ENCODE data around the gene CCHCR1.
"Not testable (repeated sequence)": the region's sequence is repeated elsewhere in the genome, so short reads cannot be mapped to it uniquely, and the experiment has no call there.

Gene CCHCR1, protein sequence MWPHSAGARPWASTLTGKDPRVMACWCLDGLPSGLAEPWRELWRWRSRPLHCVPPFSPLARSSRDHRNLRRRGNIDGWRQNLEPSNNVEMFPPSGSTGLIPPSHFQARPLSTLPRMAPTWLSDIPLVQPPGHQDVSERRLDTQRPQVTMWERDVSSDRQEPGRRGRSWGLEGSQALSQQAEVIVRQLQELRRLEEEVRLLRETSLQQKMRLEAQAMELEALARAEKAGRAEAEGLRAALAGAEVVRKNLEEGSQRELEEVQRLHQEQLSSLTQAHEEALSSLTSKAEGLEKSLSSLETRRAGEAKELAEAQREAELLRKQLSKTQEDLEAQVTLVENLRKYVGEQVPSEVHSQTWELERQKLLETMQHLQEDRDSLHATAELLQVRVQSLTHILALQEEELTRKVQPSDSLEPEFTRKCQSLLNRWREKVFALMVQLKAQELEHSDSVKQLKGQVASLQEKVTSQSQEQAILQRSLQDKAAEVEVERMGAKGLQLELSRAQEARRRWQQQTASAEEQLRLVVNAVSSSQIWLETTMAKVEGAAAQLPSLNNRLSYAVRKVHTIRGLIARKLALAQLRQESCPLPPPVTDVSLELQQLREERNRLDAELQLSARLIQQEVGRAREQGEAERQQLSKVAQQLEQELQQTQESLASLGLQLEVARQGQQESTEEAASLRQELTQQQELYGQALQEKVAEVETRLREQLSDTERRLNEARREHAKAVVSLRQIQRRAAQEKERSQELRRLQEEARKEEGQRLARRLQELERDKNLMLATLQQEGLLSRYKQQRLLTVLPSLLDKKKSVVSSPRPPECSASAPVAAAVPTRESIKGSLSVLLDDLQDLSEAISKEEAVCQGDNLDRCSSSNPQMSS

DNA sequence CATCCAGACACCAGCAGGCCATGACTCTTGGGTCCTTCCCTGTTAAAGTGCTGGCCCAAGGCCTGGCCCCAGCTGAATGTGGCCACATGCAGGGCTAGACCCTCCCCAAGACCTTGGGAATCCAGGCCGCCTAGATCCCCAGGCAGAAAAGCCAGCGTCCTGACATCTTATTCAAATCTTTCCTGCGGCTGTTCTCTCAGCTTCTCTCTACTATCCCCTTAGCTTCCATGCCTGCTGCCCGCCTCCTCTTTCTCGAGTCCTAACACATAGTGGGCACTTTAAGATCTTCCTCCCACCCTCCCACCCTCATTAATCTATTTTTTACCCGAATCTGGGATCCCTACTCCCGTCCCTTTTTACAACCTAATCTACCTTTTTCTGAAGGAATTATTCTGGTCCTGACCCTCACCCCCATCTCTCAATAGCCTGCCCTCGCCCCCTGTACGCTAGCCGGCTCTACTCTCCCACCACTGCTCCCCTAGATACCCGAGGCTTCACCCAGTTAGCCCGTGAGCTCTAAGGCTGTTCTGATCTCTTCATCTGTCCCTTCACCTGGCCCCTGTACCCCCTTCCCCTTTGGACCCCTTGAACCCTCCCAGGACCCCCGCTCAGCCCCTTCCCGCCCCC is at the start of gene CCHCR1:
Gene CCHCR1 (minus strand): TSS at position 290 of the 627 bp plus-strand sequence. CDS start 202 bp downstream, at position 88.
- DNase-seq: no peak

DNA sequence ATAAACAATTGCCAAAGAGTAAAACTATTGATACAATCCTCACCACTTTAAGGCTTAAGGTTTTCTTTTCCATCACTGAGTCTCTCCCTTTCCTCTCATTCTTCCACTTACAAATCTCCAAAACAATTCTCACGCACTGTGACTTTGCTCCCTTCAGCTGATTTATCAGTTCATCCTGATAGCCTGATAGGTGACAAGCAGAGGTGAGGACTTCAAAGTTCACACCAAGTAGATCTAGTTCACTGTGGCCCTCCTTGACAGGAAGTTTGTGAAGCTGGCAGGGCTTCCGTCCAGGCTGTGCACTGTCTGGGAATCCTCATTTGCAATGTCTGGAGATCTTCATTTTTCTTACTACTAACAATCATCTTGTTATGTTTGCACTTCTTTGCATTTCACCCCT is 48.0 kb upstream of the CCHCR1 start:
- DNase-seq: no peak

DNA sequence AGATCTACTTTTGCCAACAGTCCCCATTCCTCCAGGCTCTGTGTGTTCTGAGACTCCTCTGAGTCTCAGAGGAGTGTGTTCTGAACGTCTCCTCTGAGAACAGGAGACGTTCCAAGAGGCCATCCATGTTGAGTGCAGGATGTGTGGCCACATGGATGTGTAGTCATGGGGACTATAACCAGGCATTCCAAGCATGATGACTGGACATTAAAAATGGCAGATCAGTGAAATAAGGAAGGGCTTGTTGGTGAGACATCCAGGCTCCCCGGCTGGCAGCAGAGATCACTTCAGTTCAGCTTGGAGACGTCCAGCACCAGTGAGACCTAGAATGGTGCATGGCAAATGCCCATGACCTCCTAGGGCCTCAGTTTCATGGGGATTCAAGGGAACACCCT is 47.1 kb upstream of the CCHCR1 start:
- DNase-seq: peak; percentile 37

DNA sequence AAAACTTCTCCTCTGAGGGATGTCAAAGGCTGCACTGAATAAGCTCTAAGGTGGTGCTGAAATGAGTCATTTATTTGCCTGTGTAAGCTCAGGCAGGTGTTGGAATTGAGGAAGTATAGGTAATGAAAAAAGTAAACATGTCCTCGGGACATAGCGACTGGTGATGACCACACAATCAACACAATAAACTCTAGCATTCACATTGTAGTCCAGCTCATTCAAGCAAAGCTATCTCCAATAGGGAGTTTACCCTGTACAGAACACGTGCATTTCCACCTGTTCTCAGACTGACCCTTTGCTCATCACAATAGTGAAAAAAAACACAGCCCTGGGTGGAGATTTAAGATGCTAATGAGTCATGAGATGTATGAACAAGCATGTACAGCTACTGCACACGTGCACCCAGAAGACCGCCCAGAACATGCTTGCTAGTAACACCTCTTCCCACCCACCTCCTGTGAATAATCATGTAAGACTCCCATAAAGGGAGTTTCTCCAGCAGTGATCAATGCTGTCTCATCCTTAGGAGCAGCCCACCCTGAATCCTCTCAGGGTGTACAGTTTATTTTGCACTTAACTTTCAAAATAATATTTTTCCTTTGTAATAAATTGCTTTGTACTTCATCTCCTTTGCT is 45.9 kb upstream of the CCHCR1 start:
- DNase-seq: peak; percentile 84

DNA sequence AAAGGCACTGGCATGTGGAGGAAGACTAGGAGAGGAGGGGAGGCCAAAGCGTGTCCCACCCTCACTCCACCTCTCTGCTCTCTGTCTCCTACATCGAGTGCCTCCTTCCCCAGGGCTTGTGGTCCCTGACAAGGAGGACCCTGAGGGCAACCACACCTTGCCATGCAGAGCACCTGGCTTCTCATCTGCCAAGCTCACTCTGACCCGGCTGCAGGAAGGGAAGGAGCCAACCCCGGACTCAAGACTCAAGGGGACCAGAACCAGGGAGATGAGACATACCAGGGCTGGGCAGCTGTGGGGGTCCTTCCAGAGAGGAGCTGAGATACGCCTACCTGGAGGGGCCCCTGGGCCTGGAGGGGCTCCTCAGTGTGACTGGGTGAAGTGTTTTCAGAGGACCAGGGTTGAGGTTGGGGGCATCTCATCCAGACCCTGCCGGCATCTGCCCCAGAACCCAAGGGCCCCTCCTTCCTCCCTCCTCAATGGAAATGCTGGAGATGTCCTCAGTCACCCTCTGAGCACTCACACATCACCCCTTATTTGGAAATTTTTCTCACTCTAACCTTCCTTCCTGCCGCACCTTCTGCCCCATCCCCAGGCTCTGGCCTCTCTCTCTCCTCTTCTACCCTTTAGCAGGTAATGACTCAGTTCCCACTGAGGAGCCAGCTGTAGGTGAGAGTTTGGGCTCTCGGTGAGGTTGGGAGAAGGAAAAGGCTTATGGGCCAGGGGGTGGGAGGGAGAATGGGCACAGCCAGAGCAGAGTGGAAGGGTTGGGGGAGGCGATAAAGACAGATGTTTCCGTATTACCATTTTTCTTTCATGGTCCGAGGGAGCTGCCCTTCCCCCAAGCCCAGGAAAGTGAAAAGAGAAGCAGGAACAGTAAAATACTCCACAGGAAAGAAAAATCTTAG is 44.9 kb upstream of the CCHCR1 start:
- no peak for DNase-seq

DNA sequence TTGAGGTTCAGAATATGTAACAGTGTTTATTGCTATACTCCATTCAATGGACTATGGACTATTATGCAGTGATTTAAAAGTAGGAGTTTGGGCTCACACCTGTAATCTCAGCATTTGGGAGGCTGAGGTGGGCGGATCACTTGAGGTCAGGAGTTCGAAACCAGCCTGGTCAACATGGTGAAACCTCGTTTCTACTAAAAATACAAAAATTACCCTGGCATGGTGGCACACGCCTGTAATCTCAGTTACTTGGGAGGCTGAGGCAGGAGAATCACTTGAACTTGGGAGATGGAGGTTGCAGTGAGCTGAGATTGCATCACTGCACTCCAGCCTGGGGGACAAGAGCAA is 41.5 kb upstream of the CCHCR1 start:
- not testable (repeated sequence) for DNase-seq

DNA sequence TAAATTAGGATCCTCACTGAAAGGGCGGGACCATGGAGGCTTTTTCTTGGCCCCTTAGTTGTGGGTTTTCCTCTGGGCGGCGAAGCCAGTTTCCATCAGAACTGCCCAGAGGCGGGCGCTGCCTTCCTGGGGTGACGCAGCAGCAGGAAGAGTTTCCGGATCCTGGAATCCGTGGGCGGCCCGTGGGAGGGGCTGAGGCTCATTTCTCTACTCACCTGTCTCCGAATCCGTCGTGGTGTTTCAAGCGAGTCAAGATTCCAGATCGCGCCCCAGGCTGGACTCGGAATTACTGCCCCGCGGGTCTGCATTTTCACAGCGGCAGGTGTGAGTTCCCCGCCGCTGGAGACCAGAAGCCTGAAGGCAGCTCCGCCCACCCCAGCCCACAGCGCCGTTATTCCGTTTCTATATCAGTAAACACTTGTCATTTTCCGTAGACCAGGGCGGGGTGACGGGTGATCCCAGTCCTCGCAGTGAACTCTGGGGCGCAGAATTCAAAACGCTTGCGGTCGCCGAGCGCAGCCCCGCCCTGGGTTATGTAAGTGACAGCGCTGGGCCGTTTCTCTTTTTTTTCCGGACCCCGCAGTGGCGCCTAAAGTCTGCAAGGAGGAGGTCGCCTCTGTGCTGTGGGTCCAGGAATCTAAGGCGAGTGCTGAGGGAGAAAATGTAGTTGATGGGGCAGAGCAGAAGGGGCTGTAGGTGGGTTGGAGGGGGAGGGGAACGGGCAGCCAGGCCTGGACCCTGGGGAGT is 40.1 kb upstream of the CCHCR1 start:
- peak; percentile 88 for DNase-seq

DNA sequence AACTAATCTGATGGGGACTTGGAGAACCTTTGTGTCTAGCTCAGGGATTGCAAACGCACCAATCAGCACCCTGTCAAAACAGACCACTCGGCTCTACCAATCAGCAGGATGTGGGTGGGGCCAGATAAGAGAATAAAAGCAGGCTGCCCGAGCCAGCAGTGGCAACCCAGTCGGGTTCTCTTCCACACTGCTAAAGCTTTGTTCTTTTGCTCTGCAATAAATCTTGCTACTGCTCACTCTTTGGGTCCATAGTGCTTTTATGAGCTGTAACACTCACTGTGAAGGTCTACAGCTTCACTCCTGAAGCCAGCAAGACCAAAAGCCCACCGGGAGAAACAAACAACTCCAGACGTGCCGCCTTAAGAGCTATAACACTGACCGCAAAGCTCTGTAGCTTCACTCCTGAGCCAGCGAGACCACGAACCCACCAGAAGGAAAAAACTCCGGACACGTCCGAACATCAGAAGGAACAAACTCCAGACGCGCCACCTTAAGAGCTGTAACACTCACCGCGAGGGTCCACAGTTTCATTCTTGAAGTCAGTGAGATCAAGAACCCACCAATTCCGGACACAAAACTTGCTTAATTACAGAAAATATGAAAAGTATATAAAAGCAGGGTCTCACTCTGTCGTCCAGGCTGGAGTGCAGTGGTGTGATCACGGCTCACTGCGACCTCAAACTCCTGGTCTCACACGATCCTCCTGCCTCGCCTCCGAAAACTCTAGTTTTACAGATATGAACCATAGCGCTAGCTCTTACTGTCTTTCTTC is 38.8 kb upstream of the CCHCR1 start:
- not testable (repeated sequence) for DNase-seq

DNA sequence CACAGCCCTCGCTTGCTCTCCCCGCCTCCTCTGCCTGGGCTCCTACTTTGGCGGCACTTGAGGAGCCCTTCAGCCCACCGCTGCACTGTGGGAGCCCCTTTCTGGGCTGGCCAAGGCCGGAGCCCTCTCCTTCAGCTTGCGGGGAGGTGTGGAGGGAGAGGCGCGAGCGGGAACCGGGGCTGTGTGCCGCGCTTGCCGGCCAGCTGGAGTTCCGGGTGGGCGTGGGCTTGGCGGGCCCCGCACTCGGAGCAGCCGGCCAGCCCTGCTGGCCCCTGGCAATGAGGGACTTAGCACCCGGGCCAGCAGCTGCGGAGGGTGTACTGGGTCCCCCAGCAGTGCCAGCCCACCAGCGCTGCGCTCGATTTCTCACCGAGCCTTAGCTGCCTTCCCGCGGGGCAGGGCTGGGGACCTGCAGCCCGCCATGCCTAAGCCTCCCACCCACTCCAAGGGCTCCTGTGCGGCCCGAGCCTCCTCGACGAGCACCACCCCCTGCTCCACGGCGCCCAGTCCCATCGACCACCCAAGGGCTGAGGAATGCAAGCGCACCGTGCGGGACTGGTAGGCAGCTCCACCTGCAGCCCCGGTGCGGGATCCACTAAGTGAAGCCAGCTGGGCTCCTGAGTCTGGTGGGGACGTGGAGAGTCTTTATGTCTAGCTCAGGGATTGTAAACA is 37.8 kb upstream of the CCHCR1 start:
- DNase-seq: not testable (repeated sequence)

DNA sequence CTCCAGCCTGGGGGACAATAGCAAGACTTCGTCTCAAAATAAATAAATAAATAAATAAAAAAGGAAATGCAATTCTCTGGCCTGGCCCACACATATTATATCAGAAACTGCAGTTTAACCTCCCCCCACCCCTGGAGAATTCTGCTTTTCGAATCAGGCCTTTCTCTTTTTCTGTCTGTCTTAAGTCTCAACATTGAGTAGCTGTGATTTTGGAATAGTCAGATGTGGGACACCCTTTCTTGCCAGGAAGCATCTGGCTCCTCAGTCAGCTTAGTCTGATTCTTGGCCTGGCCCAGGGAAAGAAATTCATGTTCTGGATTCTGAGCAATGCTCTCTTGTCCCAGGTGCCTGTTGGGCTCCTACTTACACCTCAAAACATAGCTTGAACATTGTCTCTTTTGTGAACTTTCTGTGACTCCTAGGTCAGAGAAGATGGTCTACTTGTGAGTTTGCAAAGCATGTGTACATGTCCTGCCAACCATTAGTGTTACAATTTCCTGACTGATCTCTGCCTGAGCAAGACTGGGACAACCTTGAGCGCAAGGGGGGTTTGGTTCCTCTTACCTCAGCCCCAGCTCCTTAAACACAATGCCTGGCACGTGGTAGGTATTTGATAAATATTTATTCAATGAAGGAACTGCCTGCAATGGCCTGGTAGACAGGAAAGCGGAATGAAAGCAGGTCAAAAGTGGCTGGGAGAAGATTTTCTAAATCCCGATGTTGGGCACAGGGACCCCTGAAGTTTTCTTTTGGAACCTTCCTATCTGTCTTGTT is 36.6 kb upstream of the CCHCR1 start:
- DNase-seq: no peak

DNA sequence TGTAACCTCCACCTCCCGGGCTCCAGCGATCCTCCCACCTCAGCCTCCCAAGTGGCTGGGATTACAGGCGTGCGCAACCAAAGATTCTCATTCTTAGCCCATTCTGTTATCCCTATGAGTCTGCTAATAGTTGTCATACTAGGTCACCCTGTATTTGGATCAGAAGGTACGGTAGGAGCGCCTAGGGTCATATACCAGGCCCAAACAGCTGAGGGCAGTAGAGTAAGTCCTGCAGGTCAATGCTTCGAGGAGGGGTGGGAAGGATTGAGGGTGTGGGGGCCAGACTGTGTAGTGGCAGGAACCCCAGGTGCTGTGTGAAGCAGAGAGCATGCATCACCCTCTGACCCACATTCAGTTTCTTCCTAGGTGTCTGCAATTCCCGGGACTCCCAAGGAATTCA is 35.6 kb upstream of the CCHCR1 start:
- DNase-seq: no peak

DNA sequence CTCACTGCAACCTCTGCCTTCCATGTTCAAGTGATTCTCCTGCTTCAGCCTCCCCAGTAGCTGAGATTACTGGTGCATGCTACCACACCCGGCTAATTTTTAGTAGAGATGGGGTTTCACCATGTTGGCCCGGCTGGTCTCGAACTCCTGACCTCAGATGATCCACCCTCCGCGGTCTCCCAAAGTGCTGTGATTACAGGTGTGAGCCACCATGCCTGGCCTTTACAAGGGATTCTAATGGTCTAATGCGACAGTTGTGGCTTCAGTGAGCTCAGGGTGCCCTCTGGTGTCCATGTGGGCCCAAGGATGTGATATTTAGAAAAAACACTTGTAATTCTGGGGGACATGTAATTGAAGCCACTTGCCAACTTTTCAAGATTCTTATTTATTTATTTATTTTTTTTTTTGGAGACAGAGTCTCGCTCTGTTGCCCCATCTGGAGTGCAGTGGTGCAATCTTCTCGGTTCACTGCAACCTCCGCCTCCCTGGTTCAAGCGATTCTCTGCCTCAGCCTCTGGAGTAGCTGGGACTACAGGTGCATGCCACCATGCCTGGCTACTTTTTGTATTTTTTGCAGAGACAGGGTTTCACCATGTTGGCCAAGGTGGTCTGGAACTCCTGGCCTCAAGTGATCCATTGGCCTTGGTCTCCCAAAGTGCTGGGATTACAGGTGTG is 35.0 kb upstream of the CCHCR1 start:
- DNase-seq: peak; percentile 73

DNA sequence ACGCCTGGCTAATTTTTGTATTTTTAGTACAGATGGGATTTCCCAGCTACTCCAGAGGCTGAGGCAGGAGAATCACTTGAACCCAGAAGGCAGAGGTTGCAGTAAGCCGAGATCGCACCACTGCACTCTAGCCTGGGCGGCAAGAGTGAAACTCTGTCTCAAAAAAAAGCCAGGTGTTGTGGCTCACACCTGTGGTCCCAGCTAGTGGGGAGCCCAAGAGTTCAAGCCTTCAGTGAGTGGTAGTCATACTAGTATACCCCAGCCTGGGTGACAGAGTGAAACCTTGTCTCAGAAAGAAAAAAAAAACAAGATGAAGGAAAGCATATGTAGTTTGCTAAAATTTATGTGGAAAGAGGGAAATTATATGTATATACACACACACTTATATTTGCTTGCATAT is 32.9 kb upstream of the CCHCR1 start:
- DNase-seq: no peak

DNA sequence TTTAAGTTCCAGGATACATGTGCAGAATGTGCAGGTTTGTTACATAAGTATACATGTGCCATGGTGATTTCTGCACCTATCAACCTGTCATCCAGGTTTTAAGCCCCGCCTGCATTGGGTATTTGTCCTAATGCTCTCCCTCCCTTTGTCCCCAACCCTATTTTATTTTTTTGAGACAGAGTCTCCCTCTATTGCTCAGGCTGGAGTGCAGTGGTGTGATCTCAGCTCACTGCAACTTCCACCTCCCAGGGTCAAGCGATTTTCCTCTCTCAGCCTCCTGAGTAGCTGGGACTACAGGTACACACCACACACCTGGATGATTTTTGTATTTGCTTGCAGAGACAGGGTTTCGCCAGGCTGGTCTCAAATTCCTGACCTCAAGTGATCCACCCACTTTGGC is 31.6 kb upstream of the CCHCR1 start:
- DNase-seq: not testable (repeated sequence)

DNA sequence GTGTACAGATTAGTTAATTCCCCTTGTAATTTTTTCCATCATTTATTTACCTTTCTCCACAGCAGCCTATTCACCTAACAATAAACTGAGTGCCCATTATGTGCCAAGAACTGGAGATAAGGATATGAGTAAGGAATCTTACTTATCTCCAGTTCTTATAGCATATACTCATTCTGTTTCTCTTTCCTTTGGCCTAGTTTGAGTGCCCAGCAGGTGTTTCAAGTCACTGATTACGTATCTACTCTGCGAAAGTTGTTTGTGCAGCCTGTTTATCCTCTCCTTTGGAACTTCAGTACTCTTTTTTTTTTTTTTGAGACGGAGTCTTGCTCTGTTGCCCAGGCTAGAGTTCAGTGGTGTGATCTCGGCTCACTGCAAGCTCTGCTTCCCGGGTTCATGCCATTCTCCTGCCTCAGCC is 30.2 kb upstream of the CCHCR1 start:
- no peak for DNase-seq

DNA sequence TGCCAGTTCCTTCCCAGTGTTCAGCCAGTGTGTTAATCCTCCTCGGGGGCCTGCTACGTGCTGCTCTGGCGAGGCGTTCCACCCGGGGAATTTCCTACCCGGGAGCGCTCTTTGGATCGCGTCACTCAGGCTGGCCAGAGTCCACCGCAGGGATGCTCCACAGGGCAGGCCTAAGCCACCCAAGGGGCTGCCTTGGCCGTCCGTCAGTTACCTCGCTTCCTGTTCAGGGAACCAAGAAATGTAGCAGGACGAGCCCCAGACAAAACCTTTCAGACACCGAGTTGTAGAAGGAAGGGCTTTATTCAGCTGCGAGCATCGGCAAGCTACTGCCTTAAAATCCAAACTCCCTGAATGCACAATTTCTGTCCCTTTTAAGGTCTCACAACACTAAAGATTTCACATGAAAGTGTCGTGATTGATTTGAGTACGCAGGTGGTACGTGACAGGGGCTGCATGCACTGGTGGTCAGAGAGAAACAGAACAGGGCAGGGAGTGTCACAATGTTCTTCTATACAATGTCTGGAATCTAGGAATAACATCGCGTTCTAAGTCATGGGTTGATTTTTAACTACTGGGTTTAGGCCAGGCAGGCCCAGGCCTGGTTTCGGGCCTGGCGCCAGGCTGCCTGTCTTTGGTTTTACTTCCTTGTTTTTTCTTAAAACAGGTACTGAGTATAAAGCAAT is 28.6 kb upstream of the CCHCR1 start:
- DNase-seq: no peak

DNA sequence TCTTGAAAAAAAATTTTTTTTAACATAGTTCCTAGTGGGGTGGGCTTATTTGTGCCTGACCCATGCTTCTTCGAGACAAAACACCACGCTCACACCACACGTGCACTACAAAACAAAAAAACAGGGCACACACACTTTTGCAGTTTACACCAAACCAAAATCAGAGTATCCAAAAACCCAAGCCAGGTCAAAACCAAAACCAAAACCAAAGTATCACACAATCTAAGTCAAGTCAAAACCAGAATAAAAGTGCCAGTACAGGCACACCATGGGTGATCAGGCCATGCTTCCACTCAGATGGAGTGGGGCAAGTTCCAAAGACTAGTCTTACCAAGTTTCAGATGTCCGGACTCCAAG is 28.1 kb upstream of the CCHCR1 start:
- DNase-seq: not testable (repeated sequence)

DNA sequence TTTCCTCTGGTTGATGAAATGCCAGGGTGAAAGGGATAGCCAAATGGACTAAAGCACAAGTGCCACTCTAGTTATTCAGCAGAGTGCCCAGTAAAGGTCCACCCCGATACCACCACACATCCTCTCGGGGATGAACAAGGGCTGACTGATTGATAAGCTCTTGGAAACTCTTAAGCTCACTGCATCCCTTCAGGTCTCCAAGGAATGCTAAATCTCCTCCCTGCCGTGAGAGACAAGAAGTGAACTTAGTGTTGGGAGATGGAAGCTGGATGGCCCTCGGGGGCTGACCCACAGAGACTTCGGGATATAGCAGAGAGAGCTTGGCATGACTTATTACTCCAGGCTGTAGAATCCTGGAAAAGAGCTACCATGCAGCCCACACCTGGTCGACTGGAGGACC is 26.3 kb upstream of the CCHCR1 start:
- DNase-seq: not testable (repeated sequence)
